Measurements from ENCODE around the gene HUNK.

- TF ChIP-seq, protein P1, sequence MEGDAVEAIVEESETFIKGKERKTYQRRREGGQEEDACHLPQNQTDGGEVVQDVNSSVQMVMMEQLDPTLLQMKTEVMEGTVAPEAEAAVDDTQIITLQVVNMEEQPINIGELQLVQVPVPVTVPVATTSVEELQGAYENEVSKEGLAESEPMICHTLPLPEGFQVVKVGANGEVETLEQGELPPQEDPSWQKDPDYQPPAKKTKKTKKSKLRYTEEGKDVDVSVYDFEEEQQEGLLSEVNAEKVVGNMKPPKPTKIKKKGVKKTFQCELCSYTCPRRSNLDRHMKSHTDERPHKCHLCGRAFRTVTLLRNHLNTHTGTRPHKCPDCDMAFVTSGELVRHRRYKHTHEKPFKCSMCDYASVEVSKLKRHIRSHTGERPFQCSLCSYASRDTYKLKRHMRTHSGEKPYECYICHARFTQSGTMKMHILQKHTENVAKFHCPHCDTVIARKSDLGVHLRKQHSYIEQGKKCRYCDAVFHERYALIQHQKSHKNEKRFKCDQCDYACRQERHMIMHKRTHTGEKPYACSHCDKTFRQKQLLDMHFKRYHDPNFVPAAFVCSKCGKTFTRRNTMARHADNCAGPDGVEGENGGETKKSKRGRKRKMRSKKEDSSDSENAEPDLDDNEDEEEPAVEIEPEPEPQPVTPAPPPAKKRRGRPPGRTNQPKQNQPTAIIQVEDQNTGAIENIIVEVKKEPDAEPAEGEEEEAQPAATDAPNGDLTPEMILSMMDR (IDR thresholded peaks at IDR 0.05) = no peak
- TF ChIP-seq POLR2A (IDR thresholded peaks at IDR 0.05) = no peak
Measured at GRCh38 chr21:31882711-31883110, 9.9 kb downstream of the HUNK start.

Measured in adrenal gland (tissue), 5 donors.